ENCODE measurements around the gene C8B. TPM values are rescaled to one million over a fixed set of nuclear protein-coding genes. Genes with fewer than 3 reads are reported as not detected.
A peak's percentile ranks its signal among the peaks of the same experiment; 100 is the strongest.

The C8B gene
- total RNA-seq, 1 donor from 2014 or later, result 288 TPM

DNA sequence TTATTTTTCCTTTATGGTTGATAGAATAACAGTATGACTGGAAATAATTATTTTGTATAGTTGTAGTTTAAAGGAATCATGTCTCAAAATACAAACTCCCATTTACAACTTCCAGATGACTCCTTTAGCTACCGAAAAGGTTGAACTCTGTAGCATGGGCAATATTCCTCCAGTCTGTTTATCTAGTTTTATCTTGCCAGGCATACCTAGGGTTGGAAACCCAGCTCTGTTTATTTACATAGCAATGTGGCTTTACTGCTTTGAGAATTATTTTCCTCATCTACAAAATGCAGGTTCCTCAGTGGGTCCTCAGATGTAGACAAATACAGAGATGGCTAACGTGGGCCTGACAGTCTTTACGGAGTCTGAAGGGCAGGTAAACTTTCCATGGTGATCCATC, 60.1 kb downstream of the C8B start:
- DNase-seq (ENCODE audit: low spot score) (no peak), ATAC-seq (peak; percentile 45)

DNA sequence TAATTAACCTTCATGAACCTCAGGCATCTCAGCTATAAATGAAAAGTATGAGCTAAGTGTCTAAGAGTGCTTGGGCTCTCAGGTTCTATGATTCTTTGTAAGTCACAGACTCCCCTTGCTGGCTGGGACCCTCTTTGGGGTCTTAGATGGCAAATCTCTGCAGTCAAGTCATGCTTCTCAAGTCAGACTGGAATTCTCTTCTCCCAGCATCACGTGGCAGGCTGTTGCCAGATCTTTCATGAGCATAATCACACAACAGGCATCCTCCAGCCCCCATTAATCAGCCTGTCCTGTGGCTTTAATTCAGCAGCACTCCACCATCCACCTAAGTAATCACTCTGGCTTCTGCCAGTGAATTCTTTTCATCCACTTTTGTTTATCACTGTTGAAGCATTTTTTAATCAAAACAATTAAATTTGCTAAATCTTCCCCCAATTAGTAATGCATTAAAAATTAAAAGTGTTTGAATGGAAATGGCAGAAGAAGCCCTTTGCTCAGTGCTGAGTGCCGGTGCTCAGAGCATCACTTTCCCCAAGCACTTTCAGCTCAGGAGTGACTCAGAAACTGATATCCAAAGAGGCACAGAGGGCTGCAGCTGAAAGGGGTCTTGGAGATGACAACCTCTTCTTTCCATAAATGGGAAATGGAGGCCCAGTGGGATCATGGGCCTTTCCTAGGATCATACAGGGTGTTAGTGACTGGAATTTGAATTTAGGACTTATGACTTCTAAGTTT, 61.0 kb downstream of the C8B start:
- DNase-seq (ENCODE audit: low spot score), result no peak
- no peak for ATAC-seq

DNA sequence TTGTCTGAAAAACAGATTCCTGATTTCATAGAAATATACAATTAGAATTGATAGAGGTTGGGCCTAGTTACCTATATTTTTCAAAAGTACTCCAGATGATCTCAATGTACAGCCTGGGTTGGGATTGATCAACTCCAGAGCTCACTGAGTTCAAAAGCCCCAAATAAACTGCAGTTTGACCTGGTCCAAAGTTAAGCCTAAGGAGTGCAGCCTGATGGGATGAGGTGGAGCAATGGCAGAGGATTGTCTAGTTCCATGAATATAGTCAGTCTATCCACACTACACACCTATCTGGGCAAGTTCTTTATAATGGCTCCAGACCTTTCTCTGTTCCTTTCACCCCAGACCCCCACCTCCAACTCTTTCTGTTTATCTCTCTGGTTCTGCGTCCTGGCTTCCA, 62.0 kb downstream of the C8B start:
- no peak for DNase-seq (ENCODE audit: low spot score)
- ATAC-seq, result peak; percentile 52

DNA sequence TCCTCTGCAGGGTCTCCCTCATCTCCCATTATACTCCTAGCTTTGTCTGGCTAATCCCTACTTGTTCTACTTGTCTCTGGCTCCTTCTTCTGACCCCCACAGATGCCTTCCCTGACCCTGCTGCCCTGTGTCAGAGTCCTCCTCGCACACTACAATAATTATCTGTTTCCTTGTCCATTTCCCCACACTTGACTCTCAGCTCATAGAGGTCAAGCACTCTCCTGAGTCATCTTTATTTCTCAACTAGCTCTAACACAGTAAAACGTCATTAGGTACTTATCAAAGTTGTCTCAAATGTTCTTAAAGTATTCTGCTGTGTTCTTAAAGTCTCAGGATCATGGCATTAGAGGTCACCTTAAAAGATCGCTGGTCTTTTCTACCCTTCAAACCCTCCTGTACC, 64.1 kb downstream of the C8B start:
- DNase-seq (ENCODE audit: low spot score) (no peak), ATAC-seq (no peak)

DNA sequence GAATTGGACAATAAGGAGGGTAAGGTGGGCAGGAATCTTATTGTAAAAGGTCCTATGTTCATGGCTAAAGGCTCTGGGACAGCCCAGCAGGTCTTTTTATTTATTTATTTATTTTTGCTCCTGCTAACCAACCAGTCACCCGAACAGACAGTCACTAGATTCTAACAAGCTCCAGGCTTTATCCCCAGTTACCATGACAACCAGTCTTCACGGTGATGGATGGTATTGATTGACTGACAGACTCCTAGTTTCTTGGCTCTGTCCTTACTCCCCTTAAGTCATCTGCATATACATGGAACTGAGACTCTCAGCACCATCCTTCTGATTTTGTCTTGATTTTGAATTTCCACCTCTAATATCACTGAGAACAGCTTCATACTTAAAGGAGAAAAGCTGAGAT, 66.9 kb downstream of the C8B start:
- DNase-seq (ENCODE audit: low spot score), result no peak
- no peak for ATAC-seq

DNA sequence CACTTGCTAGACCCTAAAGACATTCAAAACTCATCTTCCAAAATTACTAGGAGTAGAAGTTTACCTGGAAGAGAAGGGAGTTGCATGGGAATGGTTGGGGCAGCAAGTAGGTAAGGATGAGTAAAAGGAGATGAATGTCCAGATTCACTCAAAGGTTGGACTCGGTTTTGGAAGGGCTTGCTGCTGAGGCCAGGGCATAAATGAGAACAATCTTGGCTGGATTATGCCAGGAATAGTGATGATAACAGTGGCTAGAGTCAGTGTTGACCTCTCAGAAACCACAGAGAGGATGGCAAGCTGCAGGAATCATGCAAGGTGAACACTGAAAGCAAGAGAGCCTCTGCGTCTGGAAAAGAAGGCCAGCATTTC, 67.8 kb downstream of the C8B start:
- ATAC-seq (peak; percentile 6), DNase-seq (ENCODE audit: low spot score) (no peak)

DNA sequence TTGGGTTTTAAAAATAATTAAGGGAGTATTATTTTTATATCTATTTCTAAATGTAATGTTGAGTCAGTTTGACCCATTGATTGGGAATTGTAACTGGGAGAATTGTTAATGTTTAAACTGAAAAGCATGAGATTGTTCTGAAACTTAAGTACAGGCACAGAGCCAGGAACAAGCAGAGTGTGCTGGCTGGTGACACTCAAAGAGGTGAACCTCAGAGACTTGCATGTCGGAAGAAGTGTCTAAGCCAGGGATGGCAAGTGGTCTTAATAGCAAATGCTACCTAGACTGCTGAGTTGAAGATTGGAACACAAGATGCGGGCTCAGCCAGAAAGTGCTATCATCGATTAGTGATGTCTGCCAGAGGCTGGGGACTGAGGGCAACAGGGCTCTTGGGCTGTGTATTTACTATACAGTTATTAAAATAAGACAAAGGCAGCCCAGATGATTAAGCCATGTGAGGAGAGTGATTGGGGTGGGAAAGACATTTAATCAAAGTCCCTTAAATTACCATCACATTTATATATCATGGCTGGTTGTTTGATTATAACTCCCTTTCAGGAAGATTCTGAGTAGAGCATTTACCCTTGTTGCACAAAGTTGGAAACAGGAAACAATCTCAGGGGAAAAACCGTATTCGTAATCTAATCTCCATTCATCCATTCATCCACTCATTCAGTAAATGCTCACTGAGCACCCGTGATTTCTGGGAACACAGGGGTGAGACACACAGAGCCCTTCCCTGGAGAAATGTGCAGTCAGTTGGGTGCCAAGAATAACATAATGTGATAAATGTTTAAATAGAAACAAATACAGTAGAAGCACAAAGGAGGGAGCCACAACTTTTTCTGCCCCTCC, 68.4 kb downstream of the C8B start:
- DNase-seq (ENCODE audit: low spot score), result peak; percentile 65
- ATAC-seq, result peak; percentile 71

DNA sequence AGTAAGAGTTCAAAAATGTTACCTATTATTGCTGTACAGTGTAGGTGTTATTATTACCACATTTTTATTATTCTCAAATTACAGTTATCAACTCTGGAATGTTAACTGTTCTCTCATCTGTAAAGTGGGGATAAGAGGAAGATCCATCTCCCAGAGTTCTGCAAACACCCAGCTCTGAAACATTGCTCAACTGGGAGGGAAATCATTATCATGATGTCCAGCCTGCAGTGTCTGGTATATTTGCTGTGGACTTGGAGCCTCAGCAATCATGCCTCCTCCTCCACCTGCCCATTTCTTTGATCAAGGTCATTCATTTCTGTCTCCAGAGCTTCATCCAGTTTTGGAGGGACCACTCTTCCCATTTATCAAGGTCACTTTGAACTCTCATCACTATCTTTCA, 71.8 kb downstream of the C8B start:
- ATAC-seq (peak; percentile 62), DNase-seq (ENCODE audit: low spot score) (no peak)

DNA sequence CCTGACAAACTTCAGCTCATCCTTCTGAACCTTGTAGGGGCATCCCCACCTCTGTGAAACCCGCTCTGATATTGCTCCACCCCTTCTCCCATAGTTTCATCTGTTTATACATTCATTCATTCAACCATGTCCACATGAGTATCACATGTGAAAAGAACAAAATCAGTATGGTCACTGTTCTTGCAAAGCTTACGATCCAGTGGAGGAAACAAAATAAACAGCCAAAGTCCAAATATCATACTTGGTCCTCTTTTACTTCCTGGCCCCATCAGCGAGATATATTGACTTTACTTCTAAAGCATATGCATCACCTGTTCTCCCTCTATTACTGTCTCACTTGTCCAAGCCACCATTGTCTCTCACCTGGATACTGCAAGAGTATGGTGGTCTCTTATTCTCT, 75.6 kb downstream of the C8B start:
- ATAC-seq (no peak), DNase-seq (ENCODE audit: low spot score) (no peak)

DNA sequence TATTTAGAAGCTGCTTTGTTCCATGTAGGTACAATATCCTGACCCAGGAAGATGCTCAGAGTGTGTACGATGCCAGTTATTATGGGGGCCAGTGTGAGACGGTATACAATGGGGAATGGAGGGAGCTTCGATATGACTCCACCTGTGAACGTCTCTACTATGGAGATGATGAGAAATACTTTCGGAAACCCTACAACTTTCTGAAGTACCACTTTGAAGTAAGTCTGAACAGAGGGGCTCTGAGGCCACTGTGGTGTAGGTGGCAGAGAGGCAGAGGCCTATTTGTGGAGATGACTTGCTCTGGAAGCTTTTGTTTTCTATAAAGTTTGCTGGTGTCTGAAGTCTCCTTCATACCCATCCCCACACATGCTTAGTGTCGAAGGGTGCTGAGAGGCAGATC, 84.4 kb downstream of the C8B start:
- DNase-seq (ENCODE audit: low spot score) (no peak), ATAC-seq (no peak)

DNA sequence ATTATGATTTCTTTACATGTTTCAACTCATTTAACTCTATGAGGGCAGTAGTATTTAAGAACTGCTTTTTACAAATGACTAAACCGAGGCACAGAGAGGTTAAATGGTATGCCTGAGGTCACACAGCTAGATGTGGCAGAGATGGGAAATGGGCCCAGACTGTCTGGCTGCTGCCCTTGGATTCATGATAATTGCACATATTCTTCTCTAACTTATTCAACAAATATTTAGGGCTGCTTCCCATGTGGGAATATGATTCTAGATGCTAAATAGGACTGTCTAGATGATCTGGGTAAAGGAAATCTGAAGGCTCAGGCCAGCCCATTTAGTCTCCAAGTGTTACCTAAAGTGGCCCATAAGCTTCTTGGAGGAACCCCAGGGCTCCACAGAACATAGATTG, 85.0 kb downstream of the C8B start:
- DNase-seq (ENCODE audit: low spot score) (no peak), ATAC-seq (no peak)

Other genes with a start within 250 kb of the C8B start
- 19.4 TPM for gene FYB2, start 146.6 kb downstream of the C8B start, total RNA-seq
- 302 TPM for gene C8A, start 111.2 kb downstream of the C8B start, total RNA-seq

Data from left lobe of liver (tissue), 2 donors.